Heart left ventricle (tissue), 13 donors: ENCODE measurements around the gene MGAT4A.

Experiments
- CTCF ChIP-seq, 12 donors: fragments of 200-600 bp; sonication (generic) in 4 of 12; IDR thresholded peaks; one replicate each; pipeline versions ENCODE4 v1.5.0 to v1.8.0; 2018 to 2022; ENCODE audit warnings: antibody characterized with exemption in 12 of 12, mild to moderate bottlenecking in 5 of 12
- POLR2A ChIP-seq, 2 donors: fragments of 450-650 bp; IDR thresholded peaks; one replicate each; pipeline ENCODE4 v1.6.1; 2017; ENCODE audit warnings: antibody characterized with exemption in 2 of 2, mild to moderate bottlenecking in 2 of 2, moderate library complexity in 2 of 2
- donor health status: ischemic (EF 13 %, LVEDD 7.1; RV severe dilation, severe dysfunction).
- donor health status: DM: no; HTN: yes; CAD: no.
- donor health status: DM: no; HTN: no; CAD: no.
- donor health status: ischemic (EF 25% LVEDD 6.9; RV normal size, moderate dysfunction).
- donor health status: ischemic (EF 25% LVEDD 5.7; RV mildly dilated, moderate dysfunction).
- donor health status: ischemic (EF 35%, LVEDD 5.7; RV mildly dilated, moderate dysfunction).
- donor health status: nonischemic (EF 11% LVEDD 7.7; RV severe dilation, severe dysfunction).
- donor health status: DM: yes; HTN: yes; CAD: no.
- donor health status: PGD.
- donor health status: ischemic (EF 29% LVEDD 5.4; RV normal size, mild dysfunction).
- donor health status: nonischemic (EF 23%, LVEDD 6.1; RV moderate dilation, normal function).

- no peak for TF ChIP-seq POLR2A (IDR thresholded peaks at IDR 0.05)
- TF ChIP-seq CTCF (IDR thresholded peaks at IDR 0.05) = no peak
Observed at GRCh38 chr2:98726735-98727368, 4.1 kb downstream of the MGAT4A start.
